GM21529 (cell line): ENCODE measurements around the gene ARMC12.

Source experiments
- ATAC-seq: cut with Tn5 transposase; IDR thresholded peaks from one replicate; pipeline ENCODE4 v1.9.1; 2021; ENCODE audit not compliant: unreplicated experiment

ARMC12 gene

DNA sequence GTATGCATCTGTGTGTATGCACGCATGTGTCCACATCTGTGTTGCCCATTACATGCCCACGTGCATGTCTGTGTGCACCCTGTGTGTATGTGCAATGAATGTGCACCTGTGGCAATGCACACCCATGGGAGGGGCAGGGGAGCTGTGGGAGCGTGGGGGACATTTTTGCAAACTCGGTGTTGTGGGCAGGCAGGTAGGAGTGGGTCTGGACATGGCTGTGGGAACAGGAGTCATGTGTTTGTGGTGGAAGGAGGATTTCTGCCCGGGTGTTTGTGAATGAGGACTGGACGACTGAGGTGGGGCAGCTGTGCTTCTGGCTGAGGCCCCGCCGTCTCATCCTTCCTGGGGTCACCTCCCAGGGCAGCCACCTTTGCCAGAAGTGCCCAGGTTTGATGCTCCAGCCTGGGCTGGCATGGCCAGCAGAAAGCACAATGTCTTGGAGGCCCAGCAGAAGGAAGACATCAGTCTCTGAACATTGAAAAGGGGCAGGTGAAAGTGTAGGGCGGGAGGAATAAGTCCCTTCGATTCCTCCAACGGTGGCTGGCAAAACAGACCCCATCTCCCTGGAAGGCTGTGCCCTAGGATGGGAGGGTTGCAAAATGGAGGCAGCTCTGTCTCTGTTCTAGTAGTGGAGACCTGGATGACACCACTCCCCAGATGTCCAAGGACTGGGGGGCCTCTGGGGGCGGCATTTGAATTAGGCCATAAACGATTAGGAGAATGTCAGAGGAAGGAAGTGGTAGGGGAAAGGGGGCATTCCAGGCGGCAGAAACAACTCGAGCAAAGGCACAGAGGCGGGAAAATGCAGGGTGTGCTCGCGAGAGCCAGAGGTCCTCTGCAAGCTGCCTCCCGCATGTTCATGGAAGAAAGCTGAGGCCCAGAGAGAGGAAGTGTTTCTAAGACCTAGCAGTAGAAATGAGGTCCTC lies 19.1 kb upstream of the ARMC12 start:
- no peak for ATAC-seq

DNA sequence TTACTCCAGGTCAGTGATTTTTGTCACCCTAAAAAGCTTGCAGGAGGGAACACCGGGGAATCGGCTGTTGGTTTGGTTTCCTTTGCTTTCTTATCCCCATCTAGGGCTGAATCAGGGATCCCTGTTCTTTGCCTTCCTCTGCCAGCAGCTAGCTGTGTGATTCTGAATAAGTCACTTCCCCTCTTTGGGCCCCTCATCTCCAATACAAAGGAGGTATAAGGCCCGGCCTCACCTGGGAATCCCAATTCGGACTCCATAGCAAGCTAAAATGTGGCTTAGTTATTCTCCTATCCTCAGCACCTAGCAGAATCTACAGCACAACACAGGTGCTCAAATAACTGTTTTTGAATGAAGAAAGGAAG lies 18.5 kb upstream of the ARMC12 start:
- ATAC-seq = no peak

DNA sequence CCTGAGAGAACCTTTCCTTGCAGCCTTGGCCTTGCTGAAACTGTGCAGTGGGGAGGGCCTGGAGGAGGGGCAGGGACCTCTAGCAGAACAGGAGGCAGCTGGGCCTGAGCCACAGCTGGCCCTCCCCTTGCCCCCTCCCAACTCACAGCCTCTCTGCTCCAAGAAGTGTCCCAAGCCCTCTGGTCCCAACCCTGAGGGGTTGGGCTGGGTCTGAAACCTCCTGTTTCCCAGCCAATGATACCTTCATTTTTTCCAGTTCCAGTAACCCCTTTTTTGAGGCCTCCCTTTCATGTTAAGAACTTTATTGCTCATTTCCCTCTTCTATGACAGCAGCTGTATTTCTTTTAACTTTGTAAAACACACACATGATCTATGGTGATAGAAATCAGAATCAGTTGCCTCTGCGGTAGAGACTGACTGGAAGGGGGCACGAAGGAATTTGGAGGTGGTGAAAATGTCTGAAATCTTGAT lies 17.9 kb upstream of the ARMC12 start:
- ATAC-seq = no peak

DNA sequence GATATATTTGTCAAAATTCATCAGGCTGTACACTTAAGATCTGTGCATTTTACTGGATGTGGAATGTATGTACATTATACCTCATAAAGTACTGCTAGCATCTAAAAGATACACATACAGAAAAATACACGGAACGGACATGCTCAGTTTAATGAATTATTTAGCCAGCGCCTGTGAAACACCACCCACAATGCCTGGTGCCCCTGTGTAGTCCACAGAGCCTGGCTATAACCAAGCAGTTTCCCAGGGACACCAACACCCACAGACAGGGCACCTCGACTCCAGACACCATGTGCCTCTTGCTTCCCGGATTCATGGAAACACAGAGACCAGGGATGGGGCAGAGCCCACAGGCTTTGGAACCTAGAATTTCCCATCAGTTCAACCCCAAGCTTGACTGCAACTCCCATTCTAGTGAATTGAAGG lies 17.4 kb upstream of the ARMC12 start:
- peak; percentile 21 for ATAC-seq

DNA sequence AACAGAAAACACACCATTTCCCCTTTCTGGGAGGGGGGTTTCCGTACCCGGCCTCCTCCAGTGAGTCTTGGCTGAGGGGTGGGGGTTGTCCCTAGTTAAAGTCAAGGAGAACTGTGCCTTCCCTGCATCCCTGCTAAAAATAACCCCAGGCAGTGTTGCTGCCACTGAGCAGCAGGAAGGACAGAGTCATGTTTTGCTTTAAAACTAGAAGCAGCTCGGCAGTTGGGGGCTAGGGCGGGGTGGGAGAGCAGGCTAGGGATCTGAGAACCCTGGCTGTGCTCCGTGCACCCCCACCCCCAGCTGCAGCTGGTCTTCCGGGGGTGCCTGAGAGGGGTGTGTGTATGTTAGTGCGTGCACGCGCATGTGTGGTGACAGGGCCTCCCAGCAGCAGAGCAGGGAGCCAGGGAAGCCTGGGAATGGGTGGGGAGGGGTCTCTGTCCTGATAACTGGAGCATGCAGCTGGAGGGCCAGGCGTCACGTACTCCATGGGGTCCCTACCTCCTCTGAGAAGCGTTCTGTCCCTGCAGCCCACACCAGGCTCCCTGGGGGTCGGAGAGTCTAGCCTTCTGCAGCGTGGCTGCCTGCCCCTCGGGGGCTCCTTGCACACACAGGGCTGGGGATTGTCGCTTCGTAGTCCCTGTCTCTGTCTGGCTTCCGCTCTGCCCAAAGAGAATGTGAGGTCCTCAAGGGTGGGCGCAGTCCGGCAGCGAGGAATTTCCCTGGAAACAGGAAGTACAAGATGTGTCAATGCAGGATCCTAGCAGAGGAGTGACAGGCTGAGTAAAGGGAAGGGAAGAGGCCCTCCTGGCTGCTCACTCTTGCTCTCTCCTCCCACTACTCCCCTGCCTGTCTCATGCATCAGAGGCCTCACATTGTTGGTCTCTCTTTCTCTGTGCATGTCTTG lies 16.8 kb upstream of the ARMC12 start:
- ATAC-seq = peak; percentile 65

DNA sequence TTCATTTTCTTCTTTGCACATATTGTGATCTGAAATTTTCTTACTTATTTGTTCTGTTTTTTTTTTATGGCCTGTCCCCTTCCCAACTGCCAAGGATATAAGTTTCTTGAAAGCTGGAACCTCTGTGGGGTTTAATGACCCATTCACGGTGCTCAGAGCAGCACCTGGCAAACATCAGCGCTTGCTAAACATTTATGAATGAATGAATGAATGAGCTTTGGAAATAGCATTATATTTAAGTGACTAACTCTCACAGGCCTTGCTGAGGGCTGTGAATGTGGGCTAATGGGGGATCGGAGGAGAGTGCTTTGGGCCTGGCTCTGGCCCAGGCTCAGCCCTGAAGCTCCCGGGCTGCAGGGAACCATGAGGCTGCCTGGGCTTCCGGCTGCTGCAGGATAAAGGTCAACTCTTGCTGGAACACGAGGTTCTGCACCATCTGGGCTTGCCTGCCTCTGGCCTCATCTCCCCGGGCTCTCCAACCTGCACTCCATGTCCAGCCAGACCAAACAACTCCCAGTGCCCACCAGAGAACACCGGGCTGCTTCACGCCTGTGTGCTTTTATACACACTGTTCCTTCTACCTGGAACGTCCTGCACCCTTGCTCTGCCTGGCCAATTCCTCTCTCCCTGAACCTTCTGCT lies 14.6 kb upstream of the ARMC12 start:
- ATAC-seq = no peak

DNA sequence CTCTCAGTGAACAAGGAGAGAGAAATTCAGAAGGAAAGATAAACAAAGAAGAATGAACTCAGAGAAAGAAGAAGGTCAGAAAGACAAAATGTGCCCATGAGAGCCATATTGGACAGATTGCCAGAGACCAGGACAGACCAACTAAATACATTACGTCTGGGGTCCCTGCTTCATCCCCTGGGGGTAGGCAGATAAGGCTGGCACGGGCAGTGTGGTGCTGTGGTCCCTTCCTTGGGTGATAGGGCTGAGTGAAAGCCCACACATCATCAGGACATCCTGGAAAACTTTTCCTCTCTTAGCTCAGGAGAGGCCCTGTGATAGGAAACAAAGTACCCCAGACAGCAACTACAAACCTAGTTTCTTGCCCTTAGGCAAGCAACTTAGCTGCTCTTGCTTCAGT lies 13.2 kb upstream of the ARMC12 start:
- no peak for ATAC-seq

DNA sequence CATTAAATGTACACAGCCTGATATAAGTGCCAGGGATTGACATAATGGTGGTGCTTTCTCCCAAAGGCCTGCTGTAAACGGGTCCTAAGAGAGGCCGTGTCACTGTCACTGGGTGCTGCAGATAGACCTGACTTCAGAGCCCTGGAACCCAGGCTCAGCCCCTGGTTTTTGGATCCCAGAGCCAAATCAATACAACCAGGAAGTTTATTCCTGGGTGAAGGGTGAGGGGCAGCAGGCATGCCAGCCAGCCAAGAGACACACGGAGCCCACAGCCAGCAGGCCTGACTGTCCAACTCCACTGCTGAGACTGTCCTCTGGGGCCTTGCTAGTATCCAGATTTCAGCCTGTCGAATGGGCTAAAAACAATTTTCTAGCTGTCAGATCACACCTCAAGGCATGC lies 12.8 kb upstream of the ARMC12 start:
- ATAC-seq = no peak

DNA sequence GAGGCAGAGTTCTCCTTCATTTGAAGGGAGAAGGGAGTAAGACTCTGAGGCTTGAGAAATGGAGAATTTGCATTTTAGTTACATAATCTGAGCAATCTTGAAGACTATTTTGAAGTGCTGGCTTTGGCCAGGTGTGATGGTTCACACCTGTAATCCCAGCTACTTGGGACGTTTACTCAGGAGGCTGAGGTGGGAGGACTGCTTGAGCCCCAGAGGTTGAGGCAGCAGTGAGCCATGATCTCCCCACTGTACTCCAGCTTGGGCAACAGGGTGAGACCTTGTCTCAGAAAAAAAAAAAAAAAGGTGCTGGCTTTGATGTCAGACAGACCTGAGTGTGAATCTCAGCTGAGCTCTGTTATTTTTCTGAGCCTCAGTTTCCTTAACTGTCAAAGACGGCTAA lies 12.4 kb upstream of the ARMC12 start:
- ATAC-seq = no peak

DNA sequence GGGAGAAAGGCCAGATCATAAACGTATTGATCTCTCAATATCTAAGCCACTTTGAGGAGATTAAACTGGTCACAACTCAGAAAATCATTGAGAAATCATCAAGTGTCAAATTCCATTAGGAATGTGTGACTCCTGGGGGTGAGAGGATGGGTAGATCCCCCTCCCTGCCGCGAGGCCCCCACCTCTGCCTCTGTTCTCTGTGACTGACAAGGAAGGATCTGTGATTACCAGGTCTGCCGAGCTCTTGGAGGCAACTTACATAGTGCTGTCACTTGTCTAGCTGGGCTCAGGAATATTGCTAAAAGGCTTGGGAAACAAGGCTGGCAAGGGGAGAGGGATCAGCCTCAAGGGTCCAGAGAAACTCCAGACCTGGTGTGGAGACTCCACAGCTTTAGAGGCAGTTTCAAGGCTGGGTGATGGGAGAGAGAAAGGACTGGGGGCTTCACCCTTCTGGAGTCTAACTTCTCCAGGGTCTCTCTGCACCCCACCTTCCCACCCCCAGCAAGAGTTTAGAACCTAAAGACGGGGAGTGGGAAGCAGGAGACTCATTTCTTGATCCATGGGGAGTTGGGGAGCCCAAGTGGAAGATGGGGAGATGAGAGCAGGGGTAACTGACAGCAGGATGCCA lies 11.6 kb upstream of the ARMC12 start:
- no peak for ATAC-seq

DNA sequence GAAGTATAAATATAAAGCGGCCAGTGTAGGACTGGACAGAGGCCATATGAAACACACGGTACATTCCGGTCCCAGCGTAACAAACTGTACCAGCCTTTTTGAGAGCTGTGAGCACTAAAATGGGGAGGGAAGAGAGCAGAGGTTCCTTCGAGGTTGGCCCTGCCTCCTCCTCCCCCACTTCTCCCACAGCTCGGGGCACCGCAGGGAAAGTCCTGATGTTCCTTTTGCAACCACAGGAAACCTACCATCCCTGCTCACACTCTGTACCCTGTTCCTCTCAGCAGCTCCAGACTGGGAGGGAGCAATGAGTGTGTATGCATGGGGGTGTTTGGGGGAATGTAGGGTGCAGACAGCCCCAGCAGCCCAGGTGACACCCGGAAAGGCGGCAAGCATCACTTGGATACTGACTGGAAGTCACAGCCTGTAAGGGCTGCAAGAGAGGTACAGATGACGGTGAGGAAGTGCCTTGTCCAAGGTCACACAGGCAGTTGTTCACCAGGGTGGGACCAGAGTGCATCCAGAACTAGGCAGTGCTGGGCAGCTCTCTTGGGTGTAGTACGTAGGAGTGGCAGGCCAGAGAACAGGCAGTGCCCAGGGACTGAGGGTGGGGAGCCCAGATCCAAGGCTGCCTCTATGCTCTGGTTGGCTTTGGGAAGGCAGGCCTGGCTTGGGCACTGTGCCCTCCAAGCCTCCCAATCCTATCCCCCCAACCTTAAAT lies 11.0 kb upstream of the ARMC12 start:
- no peak for ATAC-seq

DNA sequence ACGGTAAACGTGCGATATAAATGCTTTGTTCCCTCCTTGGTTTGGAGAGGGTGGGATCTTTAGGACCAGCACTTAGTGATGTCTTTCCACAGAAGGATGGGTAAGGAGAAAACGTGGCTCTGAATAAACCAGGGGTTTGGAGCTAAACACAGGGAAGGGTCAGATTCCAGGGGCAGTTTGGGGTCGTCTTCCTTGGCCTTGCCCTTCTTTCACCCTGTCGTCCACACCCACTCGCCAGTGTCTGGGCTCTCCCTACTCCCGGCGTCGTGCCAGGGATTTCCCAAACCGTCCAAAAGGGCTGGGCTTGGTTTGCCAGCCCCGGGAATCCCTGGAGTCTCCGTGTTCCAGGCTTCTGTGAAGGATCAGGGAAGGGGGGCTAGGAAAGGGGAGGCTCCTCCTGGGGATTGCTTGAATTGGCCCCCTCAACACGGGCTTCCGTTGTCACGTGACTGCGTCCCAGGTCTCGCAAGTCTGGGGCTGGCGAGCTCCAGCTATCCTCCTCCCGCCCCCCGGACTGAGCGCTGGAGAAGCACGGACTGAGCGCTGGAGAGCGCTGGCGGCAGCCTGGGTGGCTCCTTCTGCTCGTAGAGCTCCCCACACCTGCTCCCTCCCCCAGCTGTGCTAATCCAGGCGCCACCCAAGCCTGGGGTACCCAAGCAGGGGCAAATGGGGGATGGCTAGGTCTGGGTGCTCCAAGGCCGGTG lies 9.4 kb upstream of the ARMC12 start:
- ATAC-seq = peak; percentile 11

DNA sequence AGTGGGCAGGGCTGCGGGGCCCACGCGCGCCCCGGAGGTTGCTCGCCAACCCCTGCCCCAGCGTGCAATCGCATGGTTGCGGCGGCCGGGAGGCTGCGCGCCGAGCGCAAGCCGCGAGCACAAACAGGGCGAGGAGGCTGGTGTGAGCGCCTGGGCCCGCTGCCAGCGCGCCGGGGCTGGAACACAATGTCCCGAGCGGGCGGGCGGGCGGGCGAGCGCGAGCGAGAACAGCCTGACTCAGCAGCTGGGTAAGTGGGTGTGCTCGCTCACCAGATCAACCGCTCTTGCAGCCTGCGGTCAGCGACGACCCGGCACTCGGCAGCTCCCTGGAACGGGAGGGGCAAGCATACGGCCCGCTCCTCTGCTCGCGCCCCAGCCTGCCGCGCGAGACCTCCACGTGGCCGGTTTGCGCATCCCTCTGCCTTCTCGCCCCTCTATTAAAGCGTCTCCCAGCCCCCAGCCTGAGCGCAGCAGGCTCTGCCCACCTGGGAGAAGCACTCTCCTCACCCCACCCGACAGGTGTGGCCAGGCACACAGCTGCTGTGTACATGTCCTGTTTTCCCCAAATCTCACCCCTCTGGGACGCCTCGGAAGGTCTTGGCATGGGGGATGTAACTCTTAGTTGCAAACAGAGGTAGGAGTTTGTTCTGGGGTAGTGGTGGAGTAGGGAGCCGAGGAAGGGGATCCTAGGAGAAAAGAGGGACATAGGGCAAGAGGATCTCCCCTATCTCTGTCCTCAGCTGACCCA lies 8.7 kb upstream of the ARMC12 start:
- ATAC-seq = peak; percentile 43

DNA sequence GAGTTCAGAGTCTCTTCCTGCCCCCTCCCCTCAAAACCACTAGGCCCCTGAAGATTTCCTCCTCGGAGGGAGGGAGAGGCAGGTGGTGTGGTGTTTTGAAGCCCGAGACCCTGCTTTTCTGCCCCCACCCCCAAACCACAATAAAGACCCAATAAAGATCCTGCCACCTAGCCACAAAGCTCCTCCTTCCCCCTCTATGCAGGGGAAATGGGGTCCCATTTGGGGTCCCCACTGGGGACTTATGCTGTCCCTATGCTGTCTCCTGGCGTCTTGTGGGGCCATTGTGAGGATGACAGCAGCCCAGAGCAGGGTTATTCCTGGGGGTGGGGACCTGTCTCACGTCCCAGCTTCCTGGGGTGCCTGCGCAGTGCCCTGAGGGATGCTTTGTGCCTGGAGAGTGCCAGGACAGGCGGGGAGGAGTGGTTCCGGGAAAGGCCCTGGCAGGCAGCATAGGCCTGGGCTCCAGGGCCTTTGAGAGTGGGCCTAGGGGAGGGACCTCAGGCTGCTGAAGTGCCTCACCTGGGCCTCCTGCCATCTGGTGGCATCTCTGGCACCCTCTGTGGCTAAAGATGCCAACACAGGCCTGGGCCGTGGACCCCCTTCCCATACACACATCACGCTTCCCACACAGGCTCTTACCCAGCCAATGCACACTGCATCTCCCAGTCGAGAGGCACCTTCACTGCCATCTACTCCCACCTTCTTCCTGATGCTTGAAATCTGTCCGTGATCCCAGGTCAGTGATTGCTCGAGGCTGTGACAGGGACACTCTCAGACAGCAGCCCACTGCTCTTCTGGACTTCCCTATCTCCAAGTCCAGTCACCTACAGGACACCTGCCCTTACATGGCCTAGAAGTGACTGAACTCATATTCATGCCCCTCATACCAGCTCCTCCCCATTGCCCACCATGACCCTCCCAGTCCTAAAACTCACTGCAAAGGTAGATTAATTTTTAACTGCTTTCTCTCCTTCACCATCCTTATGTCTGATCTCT lies 7.9 kb upstream of the ARMC12 start:
- ATAC-seq = no peak

DNA sequence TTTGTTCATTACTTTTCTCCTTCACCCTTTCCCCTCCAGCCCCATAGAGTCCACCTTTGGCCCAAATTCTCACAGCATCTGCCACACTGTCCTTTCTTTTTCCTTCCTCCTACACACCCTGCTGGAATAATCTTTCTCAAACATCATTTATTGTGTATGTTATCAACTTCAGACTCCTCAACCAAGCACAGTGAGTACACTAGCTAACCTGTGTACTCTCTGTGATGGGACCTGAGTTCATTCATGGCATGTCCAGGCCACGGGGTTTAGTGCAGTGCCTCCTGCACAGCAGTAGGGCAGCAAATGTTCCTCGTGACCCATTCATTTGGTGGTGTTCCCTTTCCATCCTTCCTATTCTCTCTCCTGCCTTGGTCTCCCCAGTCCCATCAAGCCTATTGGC lies 7.1 kb upstream of the ARMC12 start:
- ATAC-seq = no peak

DNA sequence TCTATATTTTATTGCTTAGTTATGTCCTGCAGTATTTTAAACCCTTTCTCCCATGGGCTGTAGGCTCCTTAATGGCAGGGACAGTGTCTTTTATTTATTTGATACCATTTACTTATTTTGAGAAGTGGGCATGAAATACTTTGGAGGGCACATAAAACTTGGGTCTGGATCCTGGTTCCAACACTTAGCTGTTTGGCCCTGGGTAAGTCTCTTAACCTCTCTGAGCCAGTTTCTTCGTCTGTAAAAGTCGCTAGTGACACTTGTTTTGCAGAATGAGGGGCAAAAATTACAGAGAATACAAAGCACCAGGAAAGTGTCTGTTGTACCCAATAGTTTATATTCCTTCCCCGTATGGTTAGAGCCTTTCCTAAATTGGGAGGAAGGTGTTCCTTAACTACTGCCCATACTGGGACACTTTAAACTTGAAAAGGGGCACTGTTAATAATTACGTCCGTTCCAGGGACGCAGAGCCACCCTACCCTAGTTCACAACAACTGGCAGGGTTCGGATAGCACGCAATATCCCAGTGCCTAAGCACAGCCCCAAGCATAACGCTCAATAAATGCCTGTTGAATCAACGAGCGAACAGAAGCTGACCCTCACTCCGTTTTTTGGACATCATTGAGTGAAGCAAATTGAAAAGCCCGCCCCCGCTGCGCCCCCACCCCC lies 6.0 kb upstream of the ARMC12 start:
- no peak for ATAC-seq

DNA sequence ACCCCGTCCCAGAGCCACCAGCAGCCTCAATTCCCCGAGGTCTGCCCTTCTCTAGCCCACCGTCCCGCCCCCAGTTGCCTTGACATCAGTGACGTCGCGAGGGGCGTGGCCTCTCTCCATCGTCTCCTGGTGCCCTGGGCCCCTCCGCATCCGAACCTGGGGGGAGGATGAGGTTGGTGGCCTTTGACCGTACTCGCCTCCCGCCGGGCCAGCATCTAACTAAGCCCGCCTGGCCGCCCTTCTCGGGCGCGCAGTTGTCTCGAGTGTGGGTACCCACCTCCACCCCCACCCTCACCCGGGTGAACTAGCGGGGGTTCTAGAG lies 5.5 kb upstream of the ARMC12 start:
- ATAC-seq = peak; percentile 47
